GM18858 (cell line): ENCODE data around the gene SNX10.

Source experiments
- ATAC-seq: cut with Tn5 transposase; IDR thresholded peaks from one replicate; pipeline ENCODE4 v1.9.1; 2021; ENCODE audit not compliant: unreplicated experiment

The SNX10 gene

GRCh38 chr7:26332698-26333097, 41.0 kb downstream of the SNX10 start:
- ATAC-seq: no peak

GRCh38 chr7:26334166-26334859, 42.7 kb downstream of the SNX10 start:
- no peak for ATAC-seq

- ATAC-seq: no peak
Measured at GRCh38 chr7:26337232-26337865, 45.7 kb downstream of the SNX10 start.

- no peak for ATAC-seq
Measured at GRCh38 chr7:26340476-26341018, 48.9 kb downstream of the SNX10 start.

- no peak for ATAC-seq
Measured at GRCh38 chr7:26343320-26343832, 51.7 kb downstream of the SNX10 start.

- ATAC-seq: no peak
Measured at GRCh38 chr7:26343837-26344236, 52.2 kb downstream of the SNX10 start.

- ATAC-seq: no peak
Measured at GRCh38 chr7:26345202-26345601, 53.5 kb downstream of the SNX10 start.

GRCh38 chr7:26345837-26346236, 54.2 kb downstream of the SNX10 start:
- ATAC-seq: no peak

- ATAC-seq: no peak
Measured at GRCh38 chr7:26346611-26347203, 55.0 kb downstream of the SNX10 start.

- peak; percentile 74 for ATAC-seq
Measured at GRCh38 chr7:26348234-26348851, 56.7 kb downstream of the SNX10 start.

GRCh38 chr7:26349005-26349915, 57.6 kb downstream of the SNX10 start:
- ATAC-seq: no peak

- no peak for ATAC-seq
Measured at GRCh38 chr7:26351171-26351570, 59.5 kb downstream of the SNX10 start.

- no peak for ATAC-seq
Measured at GRCh38 chr7:26356229-26356628, 64.6 kb downstream of the SNX10 start.

- no peak for ATAC-seq
Measured at GRCh38 chr7:26356929-26357798, 65.5 kb downstream of the SNX10 start.

- ATAC-seq: no peak
Measured at GRCh38 chr7:26357799-26358151, 66.1 kb downstream of the SNX10 start.

GRCh38 chr7:26360650-26361049, 69.0 kb downstream of the SNX10 start:
- ATAC-seq: no peak

- no peak for ATAC-seq
Measured at GRCh38 chr7:26361637-26362036, 70.0 kb downstream of the SNX10 start.

GRCh38 chr7:26363465-26363864, 71.8 kb downstream of the SNX10 start:
- ATAC-seq: no peak

- ATAC-seq: peak; percentile 64
Measured at GRCh38 chr7:26365077-26365900, 73.6 kb downstream of the SNX10 start.
